ENCODE data around the gene TSPAN5.

Gene TSPAN5

DNA sequence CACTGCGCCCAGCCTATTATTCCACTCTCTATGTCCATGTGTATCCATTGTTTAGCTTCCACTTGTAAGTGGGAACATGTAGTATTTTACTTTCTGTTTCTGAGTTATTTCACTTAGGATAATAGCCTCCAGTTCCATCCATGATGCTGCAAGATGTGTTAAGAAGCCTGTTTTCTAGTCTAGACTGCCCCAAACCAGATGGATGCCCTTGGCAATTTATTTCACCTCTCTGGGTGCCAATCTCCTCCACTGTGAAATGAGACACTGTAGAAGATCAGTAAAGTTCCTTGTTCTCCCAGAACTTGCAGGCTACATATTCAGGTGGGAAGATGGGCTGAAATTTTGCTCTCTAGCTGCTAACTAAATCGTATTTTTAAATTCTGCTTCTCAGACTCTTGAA is 72.8 kb downstream of the TSPAN5 start:
- no peak overlapping the region for H3K27ac ChIP-seq (ENCODE audit: low read depth, low read length)
- H3K9ac ChIP-seq (ENCODE audit: low read length), result no peak overlapping the region
- H3K4me3 ChIP-seq (ENCODE audit: low read length), result no peak overlapping the region
- H3K36me3 ChIP-seq (ENCODE audit: control insufficient read depth, insufficient read depth, low read length), result no peaks in the 10 kb centered on the region
- peaks cover 3% of the 10 kb centered on the region for H3K4me1 ChIP-seq (ENCODE audit: control insufficient read depth, insufficient read depth, low read length)
- H3K27me3 ChIP-seq (ENCODE audit: control insufficient read depth, insufficient read depth, low read length), result no peaks in the 10 kb centered on the region

DNA sequence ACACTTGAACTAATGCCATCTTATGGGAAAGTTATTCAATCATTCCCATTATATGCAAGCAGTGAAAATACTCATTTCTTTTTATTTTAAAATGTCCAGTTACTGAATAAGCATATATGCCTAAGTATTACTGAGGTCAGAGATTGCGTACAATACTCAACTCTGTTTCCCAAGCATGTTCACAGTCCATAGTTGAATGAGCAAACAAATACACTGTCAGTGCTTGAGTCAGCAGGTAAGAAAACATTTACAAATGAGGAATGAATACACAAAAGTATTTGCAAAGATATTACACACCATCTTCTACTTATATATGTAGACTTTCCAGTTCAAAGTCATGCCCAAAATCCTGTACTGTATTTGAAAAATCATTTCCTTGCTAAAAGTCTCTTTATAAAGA is 74.1 kb downstream of the TSPAN5 start:
- Histone ChIP-seq H3K27ac (ENCODE audit: low read depth, low read length) (no peak overlapping the region), H3K4me3 (ENCODE audit: low read length) (no peak overlapping the region), H3K27me3 (ENCODE audit: control insufficient read depth, insufficient read depth, low read length) (no peaks in the 10 kb centered on the region), H3K4me1 (ENCODE audit: control insufficient read depth, insufficient read depth, low read length) (peaks cover 3% of the 10 kb centered on the region), H3K9ac (ENCODE audit: low read length) (no peak overlapping the region), H3K36me3 (ENCODE audit: control insufficient read depth, insufficient read depth, low read length) (no peaks in the 10 kb centered on the region)

DNA sequence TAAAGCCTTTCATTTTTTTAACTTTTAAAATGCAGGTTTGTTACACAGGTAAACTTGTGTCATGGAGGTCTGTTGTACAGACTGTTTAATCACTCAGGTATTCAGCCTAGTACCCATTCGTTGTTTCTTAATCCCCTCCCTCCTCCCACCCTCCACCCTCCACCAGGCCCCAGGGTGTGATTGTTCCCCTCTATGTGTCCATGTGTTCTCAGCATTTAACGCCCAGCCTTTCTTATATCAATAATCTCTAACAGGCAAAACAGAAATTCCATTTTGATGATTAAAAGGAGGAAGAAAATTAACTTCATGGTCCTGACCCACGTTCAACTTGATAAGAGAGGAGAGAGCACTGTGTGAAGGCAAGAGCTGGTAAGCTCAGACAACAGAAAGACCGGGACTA is 75.1 kb downstream of the TSPAN5 start:
- Histone ChIP-seq H3K4me1 (ENCODE audit: control insufficient read depth, insufficient read depth, low read length) (peaks cover 3% of the 10 kb centered on the region), H3K36me3 (ENCODE audit: control insufficient read depth, insufficient read depth, low read length) (no peaks in the 10 kb centered on the region), H3K9ac (ENCODE audit: low read length) (no peak overlapping the region), H3K27ac (ENCODE audit: low read depth, low read length) (no peak overlapping the region), H3K27me3 (ENCODE audit: control insufficient read depth, insufficient read depth, low read length) (no peaks in the 10 kb centered on the region), H3K4me3 (ENCODE audit: low read length) (no peak overlapping the region)

DNA sequence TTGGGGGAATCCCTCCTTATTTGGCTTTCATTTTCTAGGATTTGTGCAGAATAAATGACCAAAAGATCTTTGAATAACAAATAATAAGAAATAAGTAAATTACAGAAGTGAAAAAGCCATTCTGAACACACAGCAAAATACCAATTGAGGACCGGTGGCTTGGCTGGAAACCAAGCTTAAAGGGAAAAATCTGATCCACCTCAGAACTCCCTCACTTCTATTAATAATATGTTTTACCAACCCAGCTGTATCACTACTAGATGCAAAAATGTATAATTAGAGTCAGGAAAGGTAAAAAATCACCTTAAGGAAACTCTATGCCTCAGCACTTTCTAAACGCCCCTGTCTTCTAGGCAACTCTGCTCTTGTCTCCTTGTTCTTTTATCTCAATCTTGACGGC is 77.3 kb downstream of the TSPAN5 start:
- Histone ChIP-seq H3K9ac (ENCODE audit: low read length) (no peak overlapping the region), H3K27ac (ENCODE audit: low read depth, low read length) (no peak overlapping the region), H3K4me1 (ENCODE audit: control insufficient read depth, insufficient read depth, low read length) (no peaks in the 10 kb centered on the region), H3K27me3 (ENCODE audit: control insufficient read depth, insufficient read depth, low read length) (no peaks in the 10 kb centered on the region), H3K36me3 (ENCODE audit: control insufficient read depth, insufficient read depth, low read length) (no peaks in the 10 kb centered on the region), H3K4me3 (ENCODE audit: low read length) (no peak overlapping the region)

DNA sequence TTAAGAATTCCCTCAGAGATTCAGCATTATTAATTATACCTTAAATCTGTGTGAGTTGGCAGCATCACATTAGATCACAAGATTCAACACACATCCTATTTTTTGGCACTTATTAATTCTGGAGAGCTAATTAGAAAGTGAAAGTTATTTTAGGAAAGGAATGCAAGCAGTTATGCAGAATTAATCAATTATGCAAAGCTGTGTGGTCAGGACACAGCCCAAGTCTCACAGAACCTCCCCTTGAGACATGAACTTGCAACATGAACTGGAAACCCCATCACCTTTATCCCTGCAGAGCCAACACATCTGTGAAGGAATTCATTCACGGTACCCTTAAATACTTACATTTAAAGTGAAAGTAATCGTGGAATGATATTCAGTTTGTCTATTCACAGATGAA is 80.5 kb downstream of the TSPAN5 start:
- Histone ChIP-seq H3K36me3 (ENCODE audit: control insufficient read depth, insufficient read depth, low read length) (no peaks in the 10 kb centered on the region), H3K4me1 (ENCODE audit: control insufficient read depth, insufficient read depth, low read length) (no peaks in the 10 kb centered on the region), H3K4me3 (ENCODE audit: low read length) (no peak overlapping the region), H3K27ac (ENCODE audit: low read depth, low read length) (no peak overlapping the region), H3K27me3 (ENCODE audit: control insufficient read depth, insufficient read depth, low read length) (no peaks in the 10 kb centered on the region), H3K9ac (ENCODE audit: low read length) (no peak overlapping the region)

- Histone ChIP-seq H3K27me3 (ENCODE audit: control insufficient read depth, insufficient read depth, low read length) (no peaks in the 10 kb centered on the region), H3K4me1 (ENCODE audit: control insufficient read depth, insufficient read depth, low read length) (no peaks in the 10 kb centered on the region), H3K4me3 (ENCODE audit: low read length) (no peak overlapping the region), H3K36me3 (ENCODE audit: control insufficient read depth, insufficient read depth, low read length) (no peaks in the 10 kb centered on the region), H3K27ac (ENCODE audit: low read depth, low read length) (peak overlapping the region; percentile 60), H3K9ac (ENCODE audit: low read length) (no peak overlapping the region)
Observed at GRCh38 chr4:98574816-98575215, 83.6 kb downstream of the TSPAN5 start.

- peak overlapping the region; percentile 60 for H3K27ac ChIP-seq (ENCODE audit: low read depth, low read length)
Observed at GRCh38 chr4:98573791-98574190, 84.6 kb downstream of the TSPAN5 start.

DNA sequence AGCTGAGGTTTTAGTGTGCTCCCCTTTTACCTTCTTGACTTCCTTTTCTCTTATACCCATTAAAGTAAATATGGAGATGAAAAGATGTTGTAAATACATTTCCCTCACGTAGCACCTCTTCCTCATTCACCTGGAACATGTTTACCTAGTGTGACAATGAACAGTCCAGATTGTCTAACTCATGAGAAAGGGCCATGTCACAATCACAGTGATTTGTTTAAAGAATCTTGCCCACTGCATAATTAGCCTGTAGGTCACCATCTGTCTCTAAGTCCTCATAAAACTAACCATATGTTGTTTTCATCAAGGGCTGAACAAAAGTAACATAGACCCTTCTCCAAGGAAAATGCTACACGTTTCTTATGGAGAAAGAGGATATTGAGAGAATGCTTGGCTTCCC is 85.7 kb downstream of the TSPAN5 start:
- no peaks in the 10 kb centered on the region for H3K27me3 ChIP-seq (ENCODE audit: control insufficient read depth, insufficient read depth, low read length)
- no peaks in the 10 kb centered on the region for H3K36me3 ChIP-seq (ENCODE audit: control insufficient read depth, insufficient read depth, low read length)
- no peak overlapping the region for H3K4me3 ChIP-seq (ENCODE audit: low read length)
- peaks cover 3% of the 10 kb centered on the region for H3K4me1 ChIP-seq (ENCODE audit: control insufficient read depth, insufficient read depth, low read length)
- no peak overlapping the region for H3K27ac ChIP-seq (ENCODE audit: low read depth, low read length)
- no peak overlapping the region for H3K9ac ChIP-seq (ENCODE audit: low read length)

More at GRCh38 chr4:98573791-98574190, 84.6 kb downstream of the TSPAN5 start:
- Histone ChIP-seq H3K27me3 (ENCODE audit: control insufficient read depth, insufficient read depth, low read length) (no peaks in the 10 kb centered on the region), H3K4me1 (ENCODE audit: control insufficient read depth, insufficient read depth, low read length) (peaks cover 3% of the 10 kb centered on the region), H3K4me3 (ENCODE audit: low read length) (no peak overlapping the region), H3K36me3 (ENCODE audit: control insufficient read depth, insufficient read depth, low read length) (no peaks in the 10 kb centered on the region), H3K9ac (ENCODE audit: low read length) (no peak overlapping the region)

DNA sequence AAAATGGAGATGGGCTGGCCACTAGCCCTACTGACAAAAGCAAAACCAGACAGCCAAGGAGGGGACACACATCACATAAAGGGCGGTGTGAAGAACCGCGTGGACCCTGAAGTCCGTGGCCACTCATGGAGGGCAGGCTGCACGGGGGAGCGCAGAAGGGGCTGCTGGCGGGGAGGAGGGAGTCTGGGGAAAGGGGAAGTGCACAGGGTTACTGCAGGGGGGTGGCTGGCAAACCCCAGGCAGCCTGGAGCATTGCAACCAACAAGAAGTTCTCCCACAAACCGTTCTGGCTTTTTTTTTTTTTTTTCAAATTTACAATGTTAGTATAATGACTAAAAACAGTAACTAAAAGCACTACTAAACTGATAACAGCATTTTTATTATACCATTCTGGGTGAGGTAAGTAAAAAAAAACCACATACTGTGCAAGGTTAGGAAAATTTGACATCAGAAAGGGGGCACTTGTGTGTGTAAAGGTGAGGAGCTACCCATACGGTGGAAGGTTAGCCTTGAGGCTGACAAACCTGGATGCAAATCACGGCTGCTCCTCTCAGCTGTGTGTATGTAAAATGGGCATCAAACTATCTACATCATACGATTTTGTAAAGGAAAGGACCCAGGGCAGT is 87.1 kb downstream of the TSPAN5 start:
- Histone ChIP-seq H3K36me3 (ENCODE audit: control insufficient read depth, insufficient read depth, low read length) (no peaks in the 10 kb centered on the region), H3K27ac (ENCODE audit: low read depth, low read length) (no peak overlapping the region)

GRCh38 chr4:98570151-98570797 is 88.1 kb downstream of the TSPAN5 start:
- H3K4me1 ChIP-seq (ENCODE audit: control insufficient read depth, insufficient read depth, low read length), result peaks cover 16% of the 10 kb centered on the region
- H3K4me3 ChIP-seq (ENCODE audit: low read length), result no peak overlapping the region

More for the DNA sequence above, 87.1 kb downstream of the TSPAN5 start:
- Histone ChIP-seq H3K4me1 (ENCODE audit: control insufficient read depth, insufficient read depth, low read length) (peaks cover 10% of the 10 kb centered on the region), H3K4me3 (ENCODE audit: low read length) (no peak overlapping the region), H3K9ac (ENCODE audit: low read length) (no peak overlapping the region), H3K27me3 (ENCODE audit: control insufficient read depth, insufficient read depth, low read length) (no peaks in the 10 kb centered on the region)

GRCh38 chr4:98568941-98569663 is 89.3 kb downstream of the TSPAN5 start:
- Histone ChIP-seq H3K27ac (ENCODE audit: low read depth, low read length) (no peak overlapping the region), H3K27me3 (ENCODE audit: control insufficient read depth, insufficient read depth, low read length) (no peaks in the 10 kb centered on the region), H3K36me3 (ENCODE audit: control insufficient read depth, insufficient read depth, low read length) (no peaks in the 10 kb centered on the region), H3K4me1 (ENCODE audit: control insufficient read depth, insufficient read depth, low read length) (peaks cover 21% of the 10 kb centered on the region), H3K4me3 (ENCODE audit: low read length) (no peak overlapping the region), H3K9ac (ENCODE audit: low read length) (no peak overlapping the region)

More at GRCh38 chr4:98570151-98570797, 88.1 kb downstream of the TSPAN5 start:
- Histone ChIP-seq H3K36me3 (ENCODE audit: control insufficient read depth, insufficient read depth, low read length) (no peaks in the 10 kb centered on the region), H3K27ac (ENCODE audit: low read depth, low read length) (no peak overlapping the region), H3K27me3 (ENCODE audit: control insufficient read depth, insufficient read depth, low read length) (no peaks in the 10 kb centered on the region), H3K9ac (ENCODE audit: low read length) (no peak overlapping the region)

DNA sequence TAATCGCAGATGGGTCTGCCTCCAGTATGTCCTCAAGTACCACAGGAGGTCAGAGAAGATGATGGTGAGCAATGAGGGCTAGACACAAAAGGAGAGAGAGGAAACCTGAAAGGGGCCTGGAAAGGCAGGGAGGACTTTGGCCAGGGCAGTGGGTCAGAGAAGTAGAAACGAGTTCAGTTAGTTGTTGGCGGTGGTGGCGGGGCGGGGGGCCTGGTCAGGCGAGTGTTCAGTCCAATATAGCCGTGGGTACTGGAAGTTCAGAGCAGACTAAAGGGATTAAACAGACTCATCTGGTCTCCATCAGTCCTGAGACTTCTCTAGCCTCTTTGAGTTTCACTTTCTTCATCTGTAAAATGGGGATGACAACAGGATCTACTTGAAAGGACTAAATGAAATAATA is 90.8 kb downstream of the TSPAN5 start:
- no peak overlapping the region for H3K9ac ChIP-seq (ENCODE audit: low read length)
- no peak overlapping the region for H3K4me3 ChIP-seq (ENCODE audit: low read length)
- no peak overlapping the region for H3K27ac ChIP-seq (ENCODE audit: low read depth, low read length)
- H3K27me3 ChIP-seq (ENCODE audit: control insufficient read depth, insufficient read depth, low read length), result no peaks in the 10 kb centered on the region
- peaks cover 21% of the 10 kb centered on the region for H3K4me1 ChIP-seq (ENCODE audit: control insufficient read depth, insufficient read depth, low read length)
- no peaks in the 10 kb centered on the region for H3K36me3 ChIP-seq (ENCODE audit: control insufficient read depth, insufficient read depth, low read length)
